ENCODE results near the gene SDK2.

SDK2 gene

DNA sequence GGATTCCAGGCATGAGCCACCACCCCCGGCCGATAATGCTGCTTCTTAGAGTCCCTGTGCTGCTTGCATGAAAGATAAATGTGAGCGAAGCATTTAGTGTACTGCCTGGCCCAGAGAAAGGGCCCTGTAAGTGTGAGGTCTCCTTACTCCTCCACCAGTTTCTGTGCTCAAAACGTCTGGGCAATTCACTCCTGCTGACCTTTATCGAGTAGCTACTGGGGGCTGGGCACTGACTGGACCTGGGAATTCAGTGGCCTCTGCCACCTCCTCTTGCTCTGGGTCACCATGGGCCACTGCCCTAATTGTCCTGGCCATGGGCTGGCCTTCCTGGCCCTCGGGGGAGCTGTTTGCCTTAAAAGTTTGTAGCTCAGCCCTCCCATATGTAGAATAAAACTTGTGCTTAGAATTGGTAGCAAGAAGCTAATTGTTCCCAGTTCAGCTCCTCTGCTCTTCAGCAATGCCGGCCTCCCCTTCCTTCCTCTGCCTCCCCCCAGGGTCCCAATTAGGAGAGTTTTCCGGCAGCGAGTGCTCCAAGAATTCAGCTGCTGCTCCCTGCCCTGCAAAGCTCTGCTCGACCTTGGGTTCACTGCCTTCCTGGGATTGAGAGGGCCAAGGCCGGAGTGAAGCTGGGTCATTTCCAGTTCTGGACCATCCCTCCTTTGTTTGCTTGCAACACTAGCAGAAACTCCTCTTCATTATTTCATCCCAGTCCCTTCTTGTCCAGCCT is 233.5 kb downstream of the SDK2 start:
- DNase-seq = no peak

- no peak for DNase-seq
These were observed 240.0 kb downstream of the SDK2 start for GRCh38 chr17:73404246-73404645.

GRCh38 chr17:73402466-73402865 is 241.8 kb downstream of the SDK2 start:
- no peak for DNase-seq

DNA sequence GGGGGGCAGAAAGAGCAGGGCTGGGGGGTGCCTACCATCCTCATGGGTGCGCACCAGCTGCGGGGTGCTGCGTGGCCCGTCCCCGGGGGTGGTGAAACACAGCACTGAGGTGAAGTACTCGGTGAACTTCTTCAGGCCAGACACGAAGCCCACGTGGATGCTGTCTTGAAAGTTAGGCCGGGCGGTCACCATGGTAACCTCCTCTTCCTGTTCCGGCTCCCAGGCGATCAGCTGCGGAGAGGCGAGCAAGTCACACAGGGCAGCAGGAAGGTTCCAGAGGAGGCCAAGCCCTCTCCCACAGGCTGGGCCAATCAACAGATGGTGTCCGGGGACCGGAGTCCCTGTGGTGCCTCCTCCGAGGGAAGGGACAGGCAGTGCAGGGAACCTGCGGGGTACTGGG is 242.3 kb downstream of the SDK2 start:
- DNase-seq = no peak

GRCh38 chr17:73400915-73401545 is 243.2 kb downstream of the SDK2 start:
- no peak for DNase-seq

GRCh38 chr17:73399056-73399455 is 245.2 kb downstream of the SDK2 start:
- no peak for DNase-seq

DNA sequence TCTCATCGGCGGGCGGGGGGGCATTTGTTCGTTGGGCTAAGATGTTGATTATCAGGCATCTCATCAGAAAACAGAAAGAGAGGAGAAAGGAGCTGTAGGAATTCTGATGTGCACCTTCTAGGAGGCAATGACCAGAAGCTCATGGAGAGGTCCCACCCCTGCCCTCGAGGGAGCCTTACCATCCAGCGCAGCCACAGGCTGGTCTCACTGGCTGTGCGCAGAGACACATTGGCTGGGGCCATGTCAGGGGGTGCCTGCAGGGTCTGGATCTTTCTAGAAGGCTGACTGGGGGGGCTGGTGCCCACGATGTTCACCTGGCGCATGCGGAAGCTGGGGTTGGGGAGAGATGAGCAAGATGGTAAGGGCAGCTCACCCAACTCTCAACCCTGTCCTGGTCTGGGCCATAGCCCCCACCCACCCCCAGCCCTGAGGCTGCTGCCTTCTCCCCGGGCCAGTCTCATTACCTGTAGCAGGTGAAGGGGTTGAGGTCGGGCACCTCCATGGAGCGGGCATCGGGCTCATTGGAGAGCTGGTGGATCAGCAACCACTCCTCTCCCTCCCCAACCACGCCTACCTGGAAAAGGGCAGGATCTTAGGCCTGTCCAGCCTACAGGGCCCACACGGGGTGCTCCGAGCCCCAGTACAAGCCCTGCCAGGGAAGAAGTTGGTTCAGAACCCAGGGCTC is 246.2 kb downstream of the SDK2 start:
- DNase-seq = no peak

DNA sequence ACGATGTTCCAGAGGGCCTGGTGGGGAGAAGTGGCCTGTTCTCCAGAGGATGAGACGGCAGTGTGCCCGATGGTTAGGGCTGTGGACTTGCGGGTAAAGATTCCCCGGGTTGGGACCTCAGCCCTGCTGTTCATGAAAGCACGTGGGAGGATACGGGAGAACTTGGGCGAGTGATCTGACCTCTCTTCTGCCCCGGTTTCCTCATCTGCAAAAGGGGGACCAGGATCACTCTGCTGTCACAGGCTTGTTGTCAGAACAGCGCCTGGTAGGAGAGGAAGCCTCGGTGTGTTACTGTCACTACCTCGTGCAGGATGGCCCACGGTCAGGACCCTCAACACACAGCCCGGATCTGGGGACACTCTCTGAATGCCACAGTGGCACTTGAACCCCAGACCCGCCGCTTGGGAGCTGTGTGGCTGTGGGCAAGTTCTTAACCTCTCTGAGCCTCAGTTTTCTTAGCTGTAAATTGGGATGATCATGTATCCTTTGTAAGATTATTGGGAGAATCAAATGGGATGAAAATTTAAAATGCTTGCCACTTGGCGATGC is 246.9 kb downstream of the SDK2 start:
- DNase-seq = no peak

DNA sequence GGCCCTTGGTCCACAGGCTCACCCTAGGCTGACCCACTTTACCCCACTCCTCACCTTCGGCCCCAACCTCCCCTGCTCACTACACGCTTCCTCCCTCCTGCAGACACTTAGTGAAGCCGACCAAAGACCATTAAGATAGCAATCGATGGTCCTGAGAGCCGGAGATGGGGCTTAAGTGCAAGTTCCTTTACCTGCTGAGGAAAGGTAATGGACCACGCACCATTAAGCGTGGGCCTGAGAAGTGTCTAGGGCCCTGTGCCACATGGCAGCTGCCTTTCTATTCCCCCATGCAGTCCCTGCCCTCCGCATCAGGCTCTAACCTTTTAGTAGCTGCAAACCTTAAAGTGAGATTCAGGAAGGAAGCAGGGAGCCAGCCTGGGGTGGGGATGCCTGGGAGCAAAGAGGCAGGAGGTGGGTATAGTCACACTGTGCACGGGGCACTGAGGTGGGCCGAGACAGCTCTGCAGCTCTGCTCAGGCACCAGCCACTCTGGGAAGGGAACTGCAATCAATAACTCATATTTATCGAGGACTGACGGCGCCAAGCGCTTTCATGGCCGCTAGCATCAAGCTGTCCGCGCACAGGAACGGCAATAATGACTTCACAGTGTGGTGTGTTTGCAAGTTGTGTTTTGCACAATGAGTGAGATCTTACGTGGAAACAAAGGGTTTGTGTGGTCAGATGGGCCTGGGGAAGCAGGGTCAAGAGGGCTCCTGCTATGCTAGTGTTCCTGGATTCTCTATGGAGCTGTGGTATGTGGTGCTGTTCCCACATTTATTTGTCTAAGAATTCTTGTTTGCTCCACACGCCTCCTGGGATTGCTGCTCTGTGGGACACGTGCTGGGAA is 247.6 kb downstream of the SDK2 start:
- DNase-seq = no peak

DNA sequence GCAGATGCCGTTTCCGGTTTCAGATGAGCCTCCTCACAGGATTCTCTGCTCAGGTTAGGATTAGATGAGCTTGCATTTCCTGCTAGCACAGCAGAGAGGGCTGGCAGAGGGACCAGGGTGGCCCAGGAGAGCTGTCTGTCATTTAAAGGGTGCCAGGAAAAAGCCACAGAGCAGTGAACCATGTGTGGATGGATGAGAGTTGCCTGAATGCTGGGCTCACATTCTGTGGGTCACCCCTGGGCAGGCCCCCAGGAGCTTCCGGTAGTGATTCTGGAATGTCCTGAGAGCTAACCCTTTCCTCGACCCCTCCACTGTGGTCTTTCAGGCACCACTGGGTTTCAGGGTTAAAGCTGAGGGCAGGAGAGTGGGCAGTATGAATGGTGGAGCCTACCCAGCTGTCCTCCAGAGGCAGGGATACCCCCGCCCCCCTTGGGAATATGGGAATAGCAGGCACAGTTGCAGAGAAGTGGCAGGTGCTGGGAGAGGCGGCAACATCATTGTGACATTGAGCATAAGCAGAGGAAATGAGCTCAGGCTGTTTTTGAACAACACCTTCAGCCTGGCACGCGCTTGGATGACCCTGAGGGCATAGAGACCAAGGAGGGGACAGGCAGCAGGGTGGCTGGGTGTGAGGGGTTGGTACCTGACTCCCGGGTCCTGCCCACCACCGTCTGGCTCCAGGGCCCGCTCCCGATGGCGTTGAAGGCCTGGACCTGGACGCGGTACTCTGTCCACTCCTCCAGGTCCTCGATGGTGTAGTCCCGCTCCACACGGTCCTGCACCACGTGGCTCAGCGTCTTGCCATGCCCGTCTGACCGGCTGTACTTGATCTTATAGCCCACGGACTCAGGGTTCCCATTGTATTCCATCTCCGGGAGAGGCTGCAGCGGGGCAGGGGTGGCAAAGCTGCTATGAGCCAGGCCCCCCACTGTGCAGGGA is 249.5 kb downstream of the SDK2 start:
- no peak for DNase-seq

DNA sequence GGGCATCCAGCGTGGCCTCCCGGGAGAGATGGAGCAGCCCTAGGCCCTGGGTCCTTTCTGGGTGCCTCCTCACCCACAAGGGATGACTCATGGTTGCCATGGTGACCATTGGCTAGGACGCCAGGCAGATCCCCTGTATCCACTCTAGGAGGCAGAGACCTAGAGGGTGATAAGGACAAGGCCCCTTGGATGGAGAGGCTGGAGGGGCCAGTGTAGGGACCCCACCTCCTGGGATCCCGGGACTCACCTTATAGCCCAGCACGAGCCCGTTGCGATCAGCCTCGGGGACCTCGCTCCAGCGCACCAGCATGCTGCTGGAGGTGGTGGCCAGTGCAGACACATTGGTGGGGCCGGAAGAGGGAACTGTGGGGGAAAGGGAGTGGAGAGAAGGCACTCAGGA is 250.3 kb downstream of the SDK2 start:
- DNase-seq = no peak

DNA sequence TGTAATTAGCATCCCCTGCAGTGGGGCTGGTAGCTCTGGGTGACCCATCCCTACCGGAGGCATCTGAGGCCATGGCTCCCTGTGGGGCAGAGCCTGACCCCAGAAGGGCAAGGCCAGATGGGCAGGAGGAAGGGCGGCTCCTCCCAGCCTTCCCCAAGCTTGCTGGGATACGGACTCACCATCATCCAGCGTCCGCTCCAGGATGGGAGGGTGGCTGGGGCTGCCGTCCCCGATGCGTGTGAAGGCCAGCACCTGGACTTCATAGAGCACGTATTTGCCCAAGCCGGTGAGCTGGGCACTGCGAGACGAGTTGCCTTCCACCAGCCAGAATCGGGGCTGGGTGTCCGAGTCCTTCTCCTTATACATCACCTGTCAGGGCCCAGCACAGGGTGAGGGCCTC is 250.9 kb downstream of the SDK2 start:
- DNase-seq = no peak

DNA sequence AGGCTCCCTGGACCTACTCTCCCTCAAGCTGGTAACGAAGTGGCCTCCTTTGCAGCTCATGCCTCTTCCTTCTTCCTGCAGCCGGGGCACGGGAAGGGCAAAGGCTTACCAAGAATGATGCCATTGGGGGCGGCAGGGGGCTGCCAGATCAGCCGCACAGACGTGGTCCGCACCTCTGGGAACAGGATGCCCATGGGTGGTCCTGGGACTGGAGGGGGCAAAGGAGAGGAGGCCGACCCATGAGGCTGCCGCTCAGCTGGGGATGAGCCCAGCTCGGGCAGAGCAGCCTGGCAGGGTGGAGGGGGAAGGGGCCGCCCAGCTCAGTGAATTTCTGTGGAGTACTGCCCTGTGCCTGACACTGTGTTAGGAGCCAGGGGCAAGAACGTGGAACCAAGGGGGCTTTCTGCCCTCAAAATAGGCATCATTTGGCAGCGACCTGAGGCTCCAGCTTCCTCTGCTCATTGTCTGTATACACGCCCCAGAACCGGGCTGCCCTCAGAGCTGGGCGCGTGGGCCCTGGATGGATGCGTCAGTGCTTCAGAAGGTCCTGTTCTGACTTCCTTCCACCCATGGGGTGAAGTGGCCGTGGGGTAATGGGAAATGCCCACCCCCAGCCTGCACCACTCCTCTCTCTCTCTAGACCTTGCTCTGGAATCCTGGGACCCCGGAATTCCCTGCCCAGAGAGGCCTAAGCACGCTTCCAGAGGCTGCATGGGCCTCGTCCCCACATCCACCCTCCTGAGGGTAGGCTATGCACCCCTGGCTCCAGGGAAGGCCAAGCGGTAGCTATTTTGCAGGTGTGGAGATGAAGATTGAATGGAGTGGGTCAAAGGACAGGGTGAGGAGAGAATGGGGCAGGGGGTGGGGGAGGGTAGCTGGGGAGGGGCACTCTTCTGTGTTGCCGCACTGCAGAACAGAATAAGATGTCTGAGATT is 252.6 kb downstream of the SDK2 start:
- no peak for DNase-seq

DNA sequence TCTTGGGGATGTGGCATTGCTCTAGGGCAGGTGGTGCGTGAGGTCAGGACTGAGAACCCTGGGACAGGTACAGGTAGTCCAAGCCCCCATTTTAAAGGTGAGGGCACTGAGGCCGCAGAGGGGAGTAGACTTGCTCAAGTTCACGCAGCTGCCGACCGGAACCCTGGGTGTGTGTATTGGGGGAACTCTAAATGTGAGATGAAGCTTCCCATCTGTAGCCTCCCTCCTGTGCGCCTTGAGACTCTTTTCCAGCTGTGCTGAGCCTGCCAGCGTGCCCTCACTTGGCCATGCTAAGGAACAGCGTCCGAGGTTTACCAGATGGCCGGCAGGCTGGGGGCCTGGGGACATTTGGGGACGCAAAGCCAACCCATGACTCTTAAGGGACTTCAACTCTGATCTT is 253.4 kb downstream of the SDK2 start:
- no peak for DNase-seq

DNA sequence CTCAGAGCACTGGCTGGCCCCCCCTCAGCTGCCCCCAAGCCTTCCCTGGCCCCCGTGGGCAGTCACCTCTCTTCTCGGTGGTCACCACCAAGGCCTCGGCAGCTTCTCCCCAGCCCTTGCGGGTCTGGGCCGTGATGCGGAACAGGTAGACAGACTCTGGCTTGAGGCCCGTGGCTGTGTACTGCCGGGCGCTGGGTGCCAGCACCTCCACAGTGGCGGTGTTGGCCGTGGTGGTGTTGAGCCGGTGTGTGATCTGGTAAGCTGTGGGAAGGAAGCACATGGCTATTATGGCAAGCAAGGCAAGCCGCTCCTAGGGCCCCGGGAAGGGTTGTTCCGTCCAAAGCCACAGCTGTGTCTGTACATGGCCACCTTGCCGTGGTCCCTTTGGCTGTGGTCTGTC is 254.0 kb downstream of the SDK2 start:
- DNase-seq = no peak

DNA sequence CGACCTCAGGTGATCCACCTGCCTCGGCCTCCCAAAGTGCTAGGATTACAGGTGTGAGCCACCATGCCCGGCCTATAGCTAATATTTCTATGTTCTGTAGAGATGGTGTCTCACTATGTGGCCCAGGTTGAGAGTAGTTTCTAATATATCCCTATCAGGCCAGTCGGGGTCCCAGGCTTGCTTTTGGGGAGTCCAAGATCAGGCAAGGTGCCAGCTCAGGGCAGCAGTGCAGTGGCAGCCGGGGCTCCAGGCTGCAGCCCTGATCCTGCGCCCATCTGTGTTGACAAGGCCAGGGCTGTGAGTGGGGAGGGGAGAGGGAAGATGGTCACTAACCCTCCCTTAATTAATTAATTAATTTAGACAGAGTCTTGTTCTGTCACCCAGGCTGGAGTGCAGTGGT is 254.8 kb downstream of the SDK2 start:
- no peak for DNase-seq

GRCh38 chr17:73388578-73388905 is 255.7 kb downstream of the SDK2 start:
- peak; percentile 0 for DNase-seq

DNA sequence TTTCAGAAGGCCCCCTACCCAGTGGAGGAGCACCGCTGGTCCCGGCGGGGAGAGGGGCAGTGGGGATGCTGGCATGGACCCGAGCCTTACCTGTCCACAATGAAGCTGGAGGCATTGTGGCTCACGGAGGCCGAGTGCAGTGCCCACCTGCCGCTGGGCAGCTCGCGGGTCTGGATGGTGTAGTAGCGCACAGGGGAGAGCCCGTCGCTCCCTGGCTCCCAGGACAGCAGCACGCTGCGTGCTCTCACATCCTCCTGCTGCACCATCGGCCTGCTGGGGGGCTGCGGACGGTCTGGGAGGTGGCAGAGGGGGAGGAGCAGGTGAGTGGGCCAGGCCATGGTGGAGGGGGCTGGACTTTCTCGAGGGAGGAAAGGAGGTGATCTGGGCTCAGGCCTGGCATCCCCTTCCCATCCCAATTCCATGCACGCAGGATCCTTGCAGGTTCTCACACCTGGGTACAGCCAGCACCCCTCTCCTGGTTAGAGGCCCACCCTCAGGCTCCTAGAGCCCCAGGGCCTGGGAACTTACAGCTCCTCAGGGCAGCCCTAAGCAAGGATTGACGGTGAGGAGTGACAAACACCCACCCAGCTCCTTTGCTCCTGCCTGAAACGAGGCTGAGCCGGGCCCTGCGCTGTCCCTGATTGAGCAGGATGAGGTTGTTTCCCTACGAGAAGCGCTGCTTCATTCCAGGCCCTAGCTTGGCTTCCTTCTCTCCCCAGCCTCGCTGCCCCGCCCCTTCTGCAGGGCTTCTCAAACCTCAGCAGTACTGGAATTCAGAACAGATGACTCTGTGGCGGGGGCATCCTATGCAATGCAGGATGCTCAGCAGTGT is 256.3 kb downstream of the SDK2 start:
- DNase-seq = peak; percentile 44

DNA sequence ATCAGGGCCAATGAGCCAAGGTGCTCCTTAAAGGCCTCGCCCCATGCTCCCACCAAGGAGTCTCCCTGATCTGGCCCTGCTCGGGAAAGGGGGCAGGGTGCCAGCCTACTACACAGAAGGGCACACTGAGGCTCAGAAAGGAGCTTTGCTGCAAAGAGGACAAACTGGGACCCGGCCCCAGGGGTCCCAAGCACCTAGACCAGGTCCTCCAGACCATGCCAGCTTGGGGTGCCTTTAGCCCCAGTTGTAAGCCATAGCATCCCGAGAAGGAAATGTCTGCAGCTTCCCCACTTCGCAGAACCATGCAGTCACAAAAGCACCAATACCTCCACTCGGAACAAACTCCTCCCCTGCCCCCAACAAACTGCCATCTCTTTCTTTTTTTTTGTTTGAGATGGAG is 257.7 kb downstream of the SDK2 start:
- DNase-seq = no peak

GRCh38 chr17:73384926-73385325 is 259.3 kb downstream of the SDK2 start:
- no peak for DNase-seq

Measured in right forelimb (tissue), 1 donor.